ENCODE data around the gene GSDME.

Gene GSDME

GRCh38 chr7:24654305-24654704 is 103.0 kb downstream of the GSDME start:
- no peaks in the 10 kb centered on the region for H3F3A ChIP-seq (ENCODE audit: insufficient read depth, low read length)
- H4K20me1 ChIP-seq (ENCODE audit: insufficient read depth, low read length), result no peaks in the 10 kb centered on the region
- H3K9me3 ChIP-seq (replicated peaks; ENCODE audit: insufficient read depth, low read length), result no peaks in the 10 kb centered on the region
- H3K4me1 ChIP-seq (ENCODE audit: low read length), result no peaks in the 10 kb centered on the region
- H2AFZ ChIP-seq (ENCODE audit: low read length), result no peak overlapping the region
- no peaks in the 10 kb centered on the region for H3K79me2 ChIP-seq (ENCODE audit: low read length)
- TF ChIP-seq EZH2phosphoT487 (IDR thresholded peaks at IDR 0.05; ENCODE audit: low read length) (no peak), EZH2 (optimal IDR thresholded peaks at IDR 0.05; ENCODE audit: low read depth, low read length) (no peak)
- no peak overlapping the region for H3K4me3 ChIP-seq (ENCODE audit: low read length)
- no peaks in the 10 kb centered on the region for H3K27me3 ChIP-seq (replicated peaks; ENCODE audit: insufficient read depth, low read length)
- H3K4me2 ChIP-seq (ENCODE audit: low read depth, low read length), result no peak overlapping the region
- no peaks in the 10 kb centered on the region for H3K36me3 ChIP-seq (replicated peaks; ENCODE audit: insufficient read depth, low read length)
- DNase-seq, result no peak
- no peaks in the 10 kb centered on the region for H3K9me2 ChIP-seq (replicated peaks; ENCODE audit: insufficient read depth, low read length)
- H3K27ac ChIP-seq (ENCODE audit: low read length), result no peak overlapping the region
- no peak overlapping the region for H3K9ac ChIP-seq (ENCODE audit: low read length)

GRCh38 chr7:24653316-24654085 is 103.8 kb downstream of the GSDME start:
- H3K27me3 ChIP-seq (replicated peaks; ENCODE audit: insufficient read depth, low read length), result no peaks in the 10 kb centered on the region
- H3K9me3 ChIP-seq (replicated peaks; ENCODE audit: insufficient read depth, low read length), result no peaks in the 10 kb centered on the region
- no peak for TF ChIP-seq CTCF (IDR thresholded peaks at IDR 0.05; ENCODE audit: low read length)
- TF ChIP-seq EZH2 (optimal IDR thresholded peaks at IDR 0.05; ENCODE audit: low read depth, low read length), result no peak
- no peak for TF ChIP-seq EZH2phosphoT487 (IDR thresholded peaks at IDR 0.05; ENCODE audit: low read length)
- no peaks in the 10 kb centered on the region for H3K9me2 ChIP-seq (replicated peaks; ENCODE audit: insufficient read depth, low read length)
- no peaks in the 10 kb centered on the region for H3K4me1 ChIP-seq (ENCODE audit: low read length)
- no peaks in the 10 kb centered on the region for H3K36me3 ChIP-seq (replicated peaks; ENCODE audit: insufficient read depth, low read length)
- H3F3A ChIP-seq (ENCODE audit: insufficient read depth, low read length), result no peaks in the 10 kb centered on the region
- no peak overlapping the region for H3K4me2 ChIP-seq (ENCODE audit: low read depth, low read length)
- H3K4me3 ChIP-seq (ENCODE audit: low read length), result no peak overlapping the region
- no peaks in the 10 kb centered on the region for H4K20me1 ChIP-seq (ENCODE audit: insufficient read depth, low read length)
- no peak overlapping the region for H2AFZ ChIP-seq (ENCODE audit: low read length)
- no peak overlapping the region for H3K9ac ChIP-seq (ENCODE audit: low read length)
- H3K79me2 ChIP-seq (ENCODE audit: low read length), result no peaks in the 10 kb centered on the region
- no peak overlapping the region for H3K27ac ChIP-seq (ENCODE audit: low read length)
- no peak for DNase-seq

GRCh38 chr7:24652251-24652939 is 104.9 kb downstream of the GSDME start:
- no peaks in the 10 kb centered on the region for H3K36me3 ChIP-seq (replicated peaks; ENCODE audit: insufficient read depth, low read length)
- H3K9me2 ChIP-seq (replicated peaks; ENCODE audit: insufficient read depth, low read length), result no peaks in the 10 kb centered on the region
- no peaks in the 10 kb centered on the region for H3K79me2 ChIP-seq (ENCODE audit: low read length)
- H3K9ac ChIP-seq (ENCODE audit: low read length), result no peak overlapping the region
- no peak overlapping the region for H3K4me3 ChIP-seq (ENCODE audit: low read length)
- no peaks in the 10 kb centered on the region for H3K4me1 ChIP-seq (ENCODE audit: low read length)
- no peak overlapping the region for H3K27ac ChIP-seq (ENCODE audit: low read length)
- no peaks in the 10 kb centered on the region for H3K27me3 ChIP-seq (replicated peaks; ENCODE audit: insufficient read depth, low read length)
- H3F3A ChIP-seq (ENCODE audit: insufficient read depth, low read length), result no peaks in the 10 kb centered on the region
- no peaks in the 10 kb centered on the region for H3K9me3 ChIP-seq (replicated peaks; ENCODE audit: insufficient read depth, low read length)
- no peaks in the 10 kb centered on the region for H4K20me1 ChIP-seq (ENCODE audit: insufficient read depth, low read length)
- DNase-seq, result no peak
- H3K4me2 ChIP-seq (ENCODE audit: low read depth, low read length), result no peak overlapping the region
- no peak overlapping the region for H2AFZ ChIP-seq (ENCODE audit: low read length)
- no peak for TF ChIP-seq EZH2 (optimal IDR thresholded peaks at IDR 0.05; ENCODE audit: low read depth, low read length)
- TF ChIP-seq CTCF (IDR thresholded peaks at IDR 0.05; ENCODE audit: low read length), result no peak

All from MM.1S (cell line).